Measurements from ENCODE around the gene ERCC6. TPM values are rescaled to one million over a fixed set of nuclear protein-coding genes. Genes with fewer than 3 reads are reported as not detected.

ERCC6 gene
- polyA plus RNA-seq, 1 donor from 2014 or later: 13.9 TPM

DNA sequence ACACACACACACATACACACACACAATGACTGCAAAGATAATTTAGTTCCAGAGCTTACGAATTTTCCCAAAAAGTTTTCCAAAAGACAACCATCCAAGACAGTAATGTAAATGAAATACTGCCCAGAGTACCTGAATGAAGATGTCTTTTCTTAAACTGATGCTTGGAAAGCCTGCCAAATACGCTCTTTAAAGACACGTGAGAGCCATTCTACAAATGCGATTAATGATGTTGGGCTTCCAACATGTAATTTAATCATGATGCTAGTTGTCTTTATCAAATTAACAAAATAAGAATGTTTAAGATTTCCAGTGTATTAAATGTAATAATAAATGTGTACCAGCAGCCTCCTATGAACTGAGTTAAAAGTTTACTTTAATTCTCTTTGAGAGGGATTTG, 11.1 kb downstream of the ERCC6 start:
- Histone ChIP-seq H3K9me2 (ENCODE audit: insufficient read depth, low read length) (no peaks in the 10 kb centered on the region), H3F3A (ENCODE audit: insufficient read depth, low read length, poor library complexity, severe bottlenecking) (no peaks in the 10 kb centered on the region), H3K9me3 (ENCODE audit: low read length) (no peaks in the 10 kb centered on the region), H3K9ac (ENCODE audit: low read length) (no peak overlapping the region), H3K4me2 (ENCODE audit: low read length) (no peak overlapping the region), H3K4me3 (ENCODE audit: low read length) (no peak overlapping the region), H3K36me3 (ENCODE audit: insufficient read depth, low read length) (peaks cover 10% of the 10 kb centered on the region), H3K27me3 (ENCODE audit: insufficient read depth, low read depth, low read length) (no peaks in the 10 kb centered on the region), H3K79me2 (replicated peaks; ENCODE audit: insufficient read depth, low read length) (no peaks in the 10 kb centered on the region), H4K20me1 (ENCODE audit: insufficient read depth) (no peaks in the 10 kb centered on the region), H3K27ac (ENCODE audit: low read length) (no peak overlapping the region), H2AFZ (ENCODE audit: low read depth, low read length) (no peak overlapping the region)
- TF ChIP-seq, protein P1, sequence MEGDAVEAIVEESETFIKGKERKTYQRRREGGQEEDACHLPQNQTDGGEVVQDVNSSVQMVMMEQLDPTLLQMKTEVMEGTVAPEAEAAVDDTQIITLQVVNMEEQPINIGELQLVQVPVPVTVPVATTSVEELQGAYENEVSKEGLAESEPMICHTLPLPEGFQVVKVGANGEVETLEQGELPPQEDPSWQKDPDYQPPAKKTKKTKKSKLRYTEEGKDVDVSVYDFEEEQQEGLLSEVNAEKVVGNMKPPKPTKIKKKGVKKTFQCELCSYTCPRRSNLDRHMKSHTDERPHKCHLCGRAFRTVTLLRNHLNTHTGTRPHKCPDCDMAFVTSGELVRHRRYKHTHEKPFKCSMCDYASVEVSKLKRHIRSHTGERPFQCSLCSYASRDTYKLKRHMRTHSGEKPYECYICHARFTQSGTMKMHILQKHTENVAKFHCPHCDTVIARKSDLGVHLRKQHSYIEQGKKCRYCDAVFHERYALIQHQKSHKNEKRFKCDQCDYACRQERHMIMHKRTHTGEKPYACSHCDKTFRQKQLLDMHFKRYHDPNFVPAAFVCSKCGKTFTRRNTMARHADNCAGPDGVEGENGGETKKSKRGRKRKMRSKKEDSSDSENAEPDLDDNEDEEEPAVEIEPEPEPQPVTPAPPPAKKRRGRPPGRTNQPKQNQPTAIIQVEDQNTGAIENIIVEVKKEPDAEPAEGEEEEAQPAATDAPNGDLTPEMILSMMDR (IDR thresholded peaks at IDR 0.05; ENCODE audit: poor library complexity, severe bottlenecking): no peak
- TF ChIP-seq POLR2AphosphoS5 (IDR thresholded peaks at IDR 0.05): no peak
- no peak for TF ChIP-seq SMC3 (conservative IDR thresholded peaks at IDR 0.05; ENCODE audit: poor library complexity)
- no peak for TF ChIP-seq REST (IDR thresholded peaks at IDR 0.05; ENCODE audit: borderline replicate concordance)
- no peak for TF ChIP-seq EP300 (conservative IDR thresholded peaks at IDR 0.05; ENCODE audit: poor library complexity, severe bottlenecking)
- TF ChIP-seq RAD21 (conservative IDR thresholded peaks at IDR 0.05): no peak
- no peak for TF ChIP-seq MXI1 (conservative IDR thresholded peaks at IDR 0.05; ENCODE audit: poor library complexity, severe bottlenecking)
- no peak for TF ChIP-seq EZH2 (IDR thresholded peaks at IDR 0.05; ENCODE audit: borderline replicate concordance, insufficient read depth, low read length, poor library complexity, severe bottlenecking)
- TF ChIP-seq TAF1 (IDR thresholded peaks at IDR 0.05; ENCODE audit: low read depth): no peak

- Histone ChIP-seq H3K9ac (ENCODE audit: low read length) (no peak overlapping the region), H3K4me2 (ENCODE audit: low read length) (no peak overlapping the region), H3K4me3 (ENCODE audit: low read length) (no peak overlapping the region), H3F3A (ENCODE audit: insufficient read depth, low read length, poor library complexity, severe bottlenecking) (no peaks in the 10 kb centered on the region), H3K27me3 (ENCODE audit: insufficient read depth, low read depth, low read length) (no peaks in the 10 kb centered on the region), H3K36me3 (ENCODE audit: insufficient read depth, low read length) (peaks cover 5% of the 10 kb centered on the region), H3K9me3 (ENCODE audit: low read length) (no peaks in the 10 kb centered on the region), H3K9me2 (ENCODE audit: insufficient read depth, low read length) (no peaks in the 10 kb centered on the region), H2AFZ (ENCODE audit: low read depth, low read length) (no peak overlapping the region), H3K79me2 (replicated peaks; ENCODE audit: insufficient read depth, low read length) (no peaks in the 10 kb centered on the region), H3K27ac (ENCODE audit: low read length) (no peak overlapping the region), H4K20me1 (ENCODE audit: insufficient read depth) (no peaks in the 10 kb centered on the region)
- no peak for TF ChIP-seq POLR2AphosphoS5 (IDR thresholded peaks at IDR 0.05)
- TF ChIP-seq EP300 (conservative IDR thresholded peaks at IDR 0.05; ENCODE audit: poor library complexity, severe bottlenecking): no peak
- no peak for TF ChIP-seq EZH2 (IDR thresholded peaks at IDR 0.05; ENCODE audit: borderline replicate concordance, insufficient read depth, low read length, poor library complexity, severe bottlenecking)
- TF ChIP-seq TAF1 (IDR thresholded peaks at IDR 0.05; ENCODE audit: low read depth): no peak
- TF ChIP-seq, protein P1 (IDR thresholded peaks at IDR 0.05; ENCODE audit: poor library complexity, severe bottlenecking): no peak
Measured at GRCh38 chr10:49527061-49527460, 11.9 kb downstream of the ERCC6 start.
